HepG2 (cell line): ENCODE measurements around the gene RASA1. TPM values are rescaled to one million over a fixed set of nuclear protein-coding genes. Genes with fewer than 3 reads are reported as not detected.

ENCODE experiments used
- ATAC-seq: fragments of 200-7000 bp; cut with Tn5 transposase; 3 replicates; pipeline ENCODE4 v1.9.1; 2020; ENCODE audit warnings: mild to moderate bottlenecking, moderate library complexity
- BruUV-seq: library from RNA; stranded (reverse); fragments of 400-500 nt; replicated peaks from 2 replicates; lab custom pipeline; 2021; lab: Mats Ljungman, UMichigan
- CTCF ChIA-PET: fragments of 300-600 bp; formaldehyde crosslinking; extraction: SDS; loops from one replicate; lab custom pipeline; 2021; ENCODE audit warnings: low total read pairs, inconsistent platforms, low intra/inter-chr PET ratio; lab: Yijun Ruan, JAX
- POLR2A ChIA-PET: fragments of 350-600 bp; sonication (Branson Sonifier 250); formaldehyde crosslinking; loops from one replicate; lab custom pipeline; 2020; ENCODE audit warnings: antibody characterized with exemption, inconsistent platforms; lab: Yijun Ruan, JAX
- DNase-seq: peaks from one replicate; pipeline ENCODE4 v3.0.0-alpha.2; 2015; ENCODE audit warnings: low spot score
- FAIRE-seq: peaks from 3 replicates; lab custom pipeline; 2011; peaks lifted over from hg19 to GRCh38; lab: Jason Lieb, UNC
- H2AFZ ChIP-seq: one replicate; pipeline ENCODE4 v1.6.1; 2011; ENCODE audit warnings: low read length, inconsistent platforms
- H3K27ac ChIP-seq: fragments of 300-600 bp; 3 replicates; pipeline ENCODE4 v1.8.0; 2011; ENCODE audit warnings: mixed run types, mild to moderate bottlenecking, mixed read lengths, low read length, inconsistent platforms; ENCODE audit not compliant: insufficient read depth; ENCODE audit errors: extremely low read length
- H3K27me3 ChIP-seq, 2 experiments: fragments of 200-600 bp in 1 of 2; 2 replicates in 1 of 2; 3 replicates in 1 of 2; pipeline versions ENCODE4 v1.6.0 to v1.8.0; 2011; ENCODE audit warnings: low read length in 2 of 2, mild to moderate bottlenecking in 2 of 2, moderate library complexity in 2 of 2, inconsistent platforms in 1 of 2; ENCODE audit not compliant: insufficient read depth in 2 of 2, control insufficient read depth in 1 of 2
- H3K36me3 ChIP-seq, 2 experiments: fragments of 200-600 bp in 1 of 2; replicated peaks in 1 of 2; 2 replicates in 1 of 2; 3 replicates in 1 of 2; pipeline versions ENCODE4 v1.5.1 to v1.8.0; 2011; ENCODE audit warnings: low read length in 2 of 2, inconsistent platforms in 1 of 2; ENCODE audit not compliant: insufficient read depth in 2 of 2, control insufficient read depth in 1 of 2
- H3K4me1 ChIP-seq: 2 replicates; pipeline ENCODE4 v1.5.1; 2012; ENCODE audit warnings: low read length, inconsistent platforms; ENCODE audit not compliant: insufficient read depth
- H3K4me2 ChIP-seq: 2 replicates; pipeline ENCODE4 v1.6.0; 2011; ENCODE audit warnings: low read depth, low read length, inconsistent platforms
- H3K4me3 ChIP-seq, 3 experiments: fragments of 200-600 bp in 1 of 3; sonication (generic), shearing (Covaris generic) in 1 of 3; replicated peaks in 1 of 3; 2 replicates each; pipeline ENCODE4 v1.5.1; 2011 to 2016; ENCODE audit warnings: low read length in 3 of 3, inconsistent platforms in 2 of 3, low read depth in 2 of 3, mild to moderate bottlenecking in 2 of 3, control low read depth in 1 of 3, mixed read lengths in 1 of 3; ENCODE audit not compliant: insufficient read depth in 1 of 3
- H3K79me2 ChIP-seq: one replicate; pipeline ENCODE4 v1.6.1; 2011; ENCODE audit warnings: low read length, inconsistent platforms; ENCODE audit not compliant: insufficient read depth
- H3K9ac ChIP-seq: 2 replicates; pipeline ENCODE4 v1.6.0; 2011; ENCODE audit warnings: mild to moderate bottlenecking, low read depth, low read length, inconsistent platforms; ENCODE audit not compliant: insufficient read depth
- H3K9me3 ChIP-seq: 2 replicates; pipeline ENCODE4 v1.5.1; 2012; ENCODE audit warnings: mild to moderate bottlenecking, low read length
- H4K20me1 ChIP-seq: 2 replicates; pipeline ENCODE4 v1.6.0; 2011; ENCODE audit warnings: inconsistent platforms, mild to moderate bottlenecking, low read length, moderate library complexity; ENCODE audit not compliant: insufficient read depth
- BORCS8-MEF2B ChIP-seq: sonication (generic); formaldehyde crosslinking; IDR thresholded peaks from 2 replicates; pipeline ENCODE4 v1.8.0; 2022; ENCODE audit warnings: mild to moderate bottlenecking, missing genetic modification reagents
- CENPT ChIP-seq: sonication (generic); formaldehyde crosslinking; IDR thresholded peaks from 2 replicates; pipeline ENCODE4 v1.8.0; 2022; ENCODE audit warnings: low read depth, mild to moderate bottlenecking, moderate library complexity, missing genetic modification reagents
- HMG20A ChIP-seq: IDR thresholded peaks from 2 replicates; pipeline ENCODE4 v1.6.1; 2016; ENCODE audit warnings: borderline replicate concordance
- JUND ChIP-seq: sonication (generic); formaldehyde crosslinking; IDR thresholded peaks from 2 replicates; pipeline ENCODE4 v1.8.0; 2022; ENCODE audit warnings: mild to moderate bottlenecking, missing genetic modification reagents
- KDM3A ChIP-seq: IDR thresholded peaks from 2 replicates; pipeline ENCODE4 v1.6.1; 2018; ENCODE audit warnings: low read depth, missing compliant biosample characterization
- KLF15 ChIP-seq: sonication (generic); formaldehyde crosslinking; IDR thresholded peaks from 2 replicates; pipeline ENCODE4 v1.8.1; 2023; ENCODE audit warnings: borderline replicate concordance, mild to moderate bottlenecking, inconsistent platforms, missing genetic modification reagents, mixed read lengths
- MAF1 ChIP-seq: sonication (generic); formaldehyde crosslinking; IDR thresholded peaks from 2 replicates; pipeline ENCODE4 v1.5.0; 2020; ENCODE audit warnings: missing genetic modification reagents, borderline replicate concordance
- NCOR1 ChIP-seq: fragments of 200-600 bp; sonication (generic); IDR thresholded peaks from 2 replicates; pipeline ENCODE4 v1.7.0; 2017; ENCODE audit warnings: antibody characterized with exemption, low read length, borderline replicate concordance
- RFX3 ChIP-seq: IDR thresholded peaks from 2 replicates; pipeline ENCODE4 v1.6.1; 2016; ENCODE audit warnings: missing biosample characterization, missing genetic modification reagents
- ZBTB7B ChIP-seq: sonication (generic); formaldehyde crosslinking; IDR thresholded peaks from 2 replicates; pipeline ENCODE4 v1.4.0; 2020; ENCODE audit warnings: missing genetic modification reagents
- ZNF572 ChIP-seq: sonication (generic); formaldehyde crosslinking; IDR thresholded peaks from 2 replicates; pipeline ENCODE4 v1.5.1; 2020; ENCODE audit warnings: mild to moderate bottlenecking, missing genetic modification reagents
- ZNF703 ChIP-seq: sonication (generic); formaldehyde crosslinking; IDR thresholded peaks from 2 replicates; pipeline ENCODE4 v1.5.1; 2020; ENCODE audit warnings: missing genetic modification reagents, mild to moderate bottlenecking, moderate library complexity, borderline replicate concordance
- ZNF839 ChIP-seq: sonication (generic); formaldehyde crosslinking; IDR thresholded peaks from 2 replicates; pipeline ENCODE4 v1.4.0; 2020; ENCODE audit warnings: missing genetic modification reagents, mild to moderate bottlenecking, borderline replicate concordance
- ZSCAN21 ChIP-seq: sonication (generic); formaldehyde crosslinking; IDR thresholded peaks from 2 replicates; pipeline ENCODE4 v1.8.0; 2022; ENCODE audit warnings: mild to moderate bottlenecking, missing genetic modification reagents, moderate library complexity, borderline replicate concordance
- WGBS: methylation state at CpG from one replicate; pipeline ENCODE4 v1.1.6; 2017; ENCODE audit warnings: low lambda C conversion rate; 5-methylcytosine and 5-hydroxymethylcytosine counted together
- in situ Hi-C: cut with HindIII; loops from 2 replicates; pipeline ENCODE4 v1.10.0; 2017; ENCODE audit warnings: low pct_unique_long_range_greater_than_20kb; ENCODE audit not compliant: extremely low pct_ligation_motif_present
- intact Hi-C: fragments of 100-400 bp; cut with micrococcal nuclease; formaldehyde crosslinking; loops from one replicate; pipeline ENCODE4 v1.10.0; 2022; ENCODE audit not compliant: unreplicated experiment
- polyA plus RNA-seq, 8 experiments: library from polyadenylated mRNA; depleted of rRNA in 3 of 8; stranded (reverse) in 7 of 8; unstranded in 1 of 8; fragments of >200 nt; fragmentation: Illumina TruSeq in 4 of 8; extraction: Trizol in 4 of 8; gene quantifications; 2 replicates each; pipeline versions ENCODE4 v1.2.1 to v1.2.3, GENCODE V29; 2011 to 2016; ENCODE audit warnings: low read depth in 4 of 8, missing spikeins in 1 of 8, mixed read lengths in 1 of 8; ENCODE audit not compliant: insufficient read depth in 1 of 8
- total RNA-seq, 5 experiments: library from RNA; depleted of rRNA; stranded (reverse); fragments of >200 nt; fragmentation: Illumina TruSeq; extraction: Trizol; gene quantifications; 2 replicates each; pipeline ENCODE4 v1.2.3, GENCODE V29; 2016; ENCODE audit warnings: low read depth in 1 of 5
- TF ChIP-seq, protein P1 (sequence below): sonication (generic); formaldehyde crosslinking; IDR thresholded peaks from 2 replicates; pipeline ENCODE4 v1.5.1; 2020; ENCODE audit warnings: mild to moderate bottlenecking, missing genetic modification reagents, borderline replicate concordance
- TF ChIP-seq, protein P2 (sequence below): sonication (generic); formaldehyde crosslinking; IDR thresholded peaks from 2 replicates; pipeline ENCODE4 v1.4.0; 2020; ENCODE audit warnings: missing genetic modification reagents, borderline replicate concordance

The RASA1 gene
- total and polyA plus RNA-seq, 2 of the 13 experiments (the other 11 are each of a cell fraction or from before 2014, with no cell fraction given) = 19.5 to 20.5 TPM

DNA sequence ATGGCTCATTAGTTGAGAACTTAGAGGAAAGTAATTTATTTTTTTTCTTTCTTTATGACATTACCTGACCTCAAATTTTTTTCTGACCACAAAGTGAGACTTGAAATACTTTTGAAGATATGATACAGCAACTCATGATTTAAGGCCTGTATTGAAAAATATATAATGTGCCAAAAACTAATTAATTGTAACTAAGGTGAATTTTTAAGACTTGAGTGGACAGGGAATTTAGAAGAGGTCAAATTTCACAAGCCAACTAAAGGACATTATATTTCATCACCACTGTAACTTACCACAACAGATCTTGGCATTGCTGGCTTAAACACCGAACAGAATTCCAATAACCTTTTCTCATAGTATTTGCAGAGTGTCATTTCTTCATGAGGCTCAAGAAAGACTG lies 143.2 kb downstream of the RASA1 start:
- no peaks in the 10 kb centered on the region for H4K20me1 ChIP-seq
- H3K4me3 ChIP-seq = peak overlapping the region in 2 of 3 experiments; percentile 95 to 98; a peak in 2 of 6 replicates
- H3K79me2 ChIP-seq = peaks cover 25% of the 10 kb centered on the region
- POLR2A ChIA-PET = interaction anchor here (2.4 kb wide), 1 partner anchor 143 kb away, joined by 17 read pairs; the partner anchor contains the start of gene RASA1
- H3K27me3 ChIP-seq = no peaks in the 10 kb centered on the region; a peak in 1 of 5 replicates
- in situ Hi-C loops = loop anchor here (25.0 kb wide), 1 partner anchor 1276 kb away; no protein-coding TSS in a partner anchor
- H3K36me3 ChIP-seq = peaks cover 1 to 32% of the 10 kb centered on the region in 2 experiments
- H3K9ac ChIP-seq = peak overlapping the region; percentile 23; the same call in 1 of the 2 replicates
- H3K4me2 ChIP-seq = peak overlapping the region; percentile 81
- H2AFZ ChIP-seq = no peak overlapping the region
- no peak for TF ChIP-seq ZNF572 (CRISPR knock-in tag)
- no peak for TF ChIP-seq ZSCAN21 (CRISPR knock-in tag)
- TF ChIP-seq BORCS8-MEF2B = no peak
- TF ChIP-seq KDM3A (CRISPR knock-in tag) = no peak
- TF ChIP-seq CENPT (CRISPR knock-in tag) = no peak
- TF ChIP-seq, protein P1, sequence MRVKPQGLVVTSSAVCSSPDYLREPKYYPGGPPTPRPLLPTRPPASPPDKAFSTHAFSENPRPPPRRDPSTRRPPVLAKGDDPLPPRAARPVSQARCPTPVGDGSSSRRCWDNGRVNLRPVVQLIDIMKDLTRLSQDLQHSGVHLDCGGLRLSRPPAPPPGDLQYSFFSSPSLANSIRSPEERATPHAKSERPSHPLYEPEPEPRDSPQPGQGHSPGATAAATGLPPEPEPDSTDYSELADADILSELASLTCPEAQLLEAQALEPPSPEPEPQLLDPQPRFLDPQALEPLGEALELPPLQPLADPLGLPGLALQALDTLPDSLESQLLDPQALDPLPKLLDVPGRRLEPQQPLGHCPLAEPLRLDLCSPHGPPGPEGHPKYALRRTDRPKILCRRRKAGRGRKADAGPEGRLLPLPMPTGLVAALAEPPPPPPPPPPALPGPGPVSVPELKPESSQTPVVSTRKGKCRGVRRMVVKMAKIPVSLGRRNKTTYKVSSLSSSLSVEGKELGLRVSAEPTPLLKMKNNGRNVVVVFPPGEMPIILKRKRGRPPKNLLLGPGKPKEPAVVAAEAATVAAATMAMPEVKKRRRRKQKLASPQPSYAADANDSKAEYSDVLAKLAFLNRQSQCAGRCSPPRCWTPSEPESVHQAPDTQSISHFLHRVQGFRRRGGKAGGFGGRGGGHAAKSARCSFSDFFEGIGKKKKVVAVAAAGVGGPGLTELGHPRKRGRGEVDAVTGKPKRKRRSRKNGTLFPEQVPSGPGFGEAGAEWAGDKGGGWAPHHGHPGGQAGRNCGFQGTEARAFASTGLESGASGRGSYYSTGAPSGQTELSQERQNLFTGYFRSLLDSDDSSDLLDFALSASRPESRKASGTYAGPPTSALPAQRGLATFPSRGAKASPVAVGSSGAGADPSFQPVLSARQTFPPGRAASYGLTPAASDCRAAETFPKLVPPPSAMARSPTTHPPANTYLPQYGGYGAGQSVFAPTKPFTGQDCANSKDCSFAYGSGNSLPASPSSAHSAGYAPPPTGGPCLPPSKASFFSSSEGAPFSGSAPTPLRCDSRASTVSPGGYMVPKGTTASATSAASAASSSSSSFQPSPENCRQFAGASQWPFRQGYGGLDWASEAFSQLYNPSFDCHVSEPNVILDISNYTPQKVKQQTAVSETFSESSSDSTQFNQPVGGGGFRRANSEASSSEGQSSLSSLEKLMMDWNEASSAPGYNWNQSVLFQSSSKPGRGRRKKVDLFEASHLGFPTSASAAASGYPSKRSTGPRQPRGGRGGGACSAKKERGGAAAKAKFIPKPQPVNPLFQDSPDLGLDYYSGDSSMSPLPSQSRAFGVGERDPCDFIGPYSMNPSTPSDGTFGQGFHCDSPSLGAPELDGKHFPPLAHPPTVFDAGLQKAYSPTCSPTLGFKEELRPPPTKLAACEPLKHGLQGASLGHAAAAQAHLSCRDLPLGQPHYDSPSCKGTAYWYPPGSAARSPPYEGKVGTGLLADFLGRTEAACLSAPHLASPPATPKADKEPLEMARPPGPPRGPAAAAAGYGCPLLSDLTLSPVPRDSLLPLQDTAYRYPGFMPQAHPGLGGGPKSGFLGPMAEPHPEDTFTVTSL (CRISPR knock-in tag) = no peak
- no peak for TF ChIP-seq ZNF839 (CRISPR knock-in tag)
- TF ChIP-seq, protein P2, sequence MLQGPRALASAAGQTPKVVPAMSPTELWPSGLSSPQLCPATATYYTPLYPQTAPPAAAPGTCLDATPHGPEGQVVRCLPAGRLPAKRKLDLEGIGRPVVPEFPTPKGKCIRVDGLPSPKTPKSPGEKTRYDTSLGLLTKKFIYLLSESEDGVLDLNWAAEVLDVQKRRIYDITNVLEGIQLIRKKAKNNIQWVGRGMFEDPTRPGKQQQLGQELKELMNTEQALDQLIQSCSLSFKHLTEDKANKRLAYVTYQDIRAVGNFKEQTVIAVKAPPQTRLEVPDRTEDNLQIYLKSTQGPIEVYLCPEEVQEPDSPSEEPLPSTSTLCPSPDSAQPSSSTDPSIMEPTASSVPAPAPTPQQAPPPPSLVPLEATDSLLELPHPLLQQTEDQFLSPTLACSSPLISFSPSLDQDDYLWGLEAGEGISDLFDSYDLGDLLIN (CRISPR knock-in tag) = no peak
- TF ChIP-seq RFX3 = no peak
- TF ChIP-seq ZBTB7B = no peak
- TF ChIP-seq JUND = no peak
- no peak for TF ChIP-seq NCOR1
- TF ChIP-seq MAF1 = no peak
- no peak for TF ChIP-seq KLF15 (CRISPR knock-in tag)
- no peak for TF ChIP-seq HMG20A (CRISPR knock-in tag)
- TF ChIP-seq ZNF703 (CRISPR knock-in tag) = no peak
- WGBS = 89% methylated on average over 1 of the region's 1 CpG
- intact Hi-C loops = loop anchor here (5.0 kb wide), 1 partner anchor 144 kb away; the partner anchor contains the start of gene RASA1
- no peak for ATAC-seq
- no peaks in the 10 kb centered on the region for H3K9me3 ChIP-seq
- DNase-seq = no peak
- no peak overlapping the region for H3K27ac ChIP-seq
- peak; percentile 12 for FAIRE-seq
- BruUV-seq = no TSS peak
- H3K4me1 ChIP-seq = peaks cover 19% of the 10 kb centered on the region
- CTCF ChIA-PET = no interaction called here
